Daoy (cell line): ENCODE results near the gene CLEC4F. TPM values are rescaled to one million over a fixed set of nuclear protein-coding genes. Genes with fewer than 3 reads are reported as not detected.

Source experiments
- DNase-seq: peaks from one replicate; pipeline ENCODE4 v3.0.0-alpha.2; 2015; ENCODE audit warnings: low read depth
- total RNA-seq: library from RNA; depleted of rRNA; stranded (reverse); fragments of >200 nt; shearing (Covaris generic); gene quantifications from 2 replicates; pipeline ENCODE4 v1.2.3, GENCODE V29; 2014; rRNA removed

The CLEC4F gene
- total RNA-seq = not detected in 2 replicates

- DNase-seq = no peak
Measured at GRCh38 chr2:70820499-70820898, at the start of gene CLEC4F. Gene CLEC4F, minus strand, starts transcription at chr2:70820599. Its CDS starts 76 bp downstream, at chr2:70820523.

GRCh38 chr2:70868970-70869369, 48.6 kb upstream of the CLEC4F start:
- DNase-seq = no peak

GRCh38 chr2:70861777-70862625, 41.6 kb upstream of the CLEC4F start:
- peak; percentile 77 for DNase-seq

- DNase-seq = no peak
Measured at GRCh38 chr2:70855667-70856066, 35.3 kb upstream of the CLEC4F start.

GRCh38 chr2:70854411-70854810, 34.0 kb upstream of the CLEC4F start:
- DNase-seq = no peak

- DNase-seq = no peak
Measured at GRCh38 chr2:70852824-70853223, 32.4 kb upstream of the CLEC4F start.

GRCh38 chr2:70851704-70852103, 31.3 kb upstream of the CLEC4F start:
- peak; percentile 45 for DNase-seq

- no peak for DNase-seq
Measured at GRCh38 chr2:70850925-70851324, 30.5 kb upstream of the CLEC4F start.

GRCh38 chr2:70842401-70842800, 22.0 kb upstream of the CLEC4F start:
- DNase-seq = no peak

- no peak for DNase-seq
Measured at GRCh38 chr2:70837980-70838925, 17.9 kb upstream of the CLEC4F start.

GRCh38 chr2:70835643-70836042, 15.2 kb upstream of the CLEC4F start, which contains the start of gene CD207:
Gene CD207, minus strand, starts transcription at chr2:70835816. Its CDS starts 40 bp downstream, at chr2:70835776.
- DNase-seq = no peak

GRCh38 chr2:70834881-70835280, 14.5 kb upstream of the CLEC4F start:
- no peak for DNase-seq

GRCh38 chr2:70834106-70834505, 13.7 kb upstream of the CLEC4F start:
- no peak for DNase-seq

GRCh38 chr2:70833246-70833645, 12.8 kb upstream of the CLEC4F start:
- DNase-seq = no peak

- no peak for DNase-seq
Measured at GRCh38 chr2:70832386-70832785, 12.0 kb upstream of the CLEC4F start.

GRCh38 chr2:70831861-70832260, 11.5 kb upstream of the CLEC4F start:
- no peak for DNase-seq

GRCh38 chr2:70830366-70830765, 10.0 kb upstream of the CLEC4F start:
- no peak for DNase-seq

GRCh38 chr2:70829916-70830315, 9.5 kb upstream of the CLEC4F start:
- no peak for DNase-seq

- peak; percentile 65 for DNase-seq
Measured at GRCh38 chr2:70828914-70829824, 8.8 kb upstream of the CLEC4F start.

GRCh38 chr2:70828115-70828514, 7.7 kb upstream of the CLEC4F start:
- no peak for DNase-seq

- no peak for DNase-seq
Measured at GRCh38 chr2:70827388-70827787, 7.0 kb upstream of the CLEC4F start.
